GM21528 (cell line): ENCODE data around the gene IL1B.
"Not testable (repeated sequence)": the region's sequence is repeated elsewhere in the genome, so short reads cannot be mapped to it uniquely, and the experiment has no call there.

Source experiments
- ATAC-seq: cut with Tn5 transposase; IDR thresholded peaks from one replicate; pipeline ENCODE4 v1.9.1; 2021; ENCODE audit warnings: mild to moderate bottlenecking, moderate library complexity; ENCODE audit not compliant: unreplicated experiment, low FRiP score

IL1B gene

GRCh38 chr2:112859406-112860183, 23.0 kb upstream of the IL1B start:
- not testable (repeated sequence) for ATAC-seq

- ATAC-seq: no peak
Observed at GRCh38 chr2:112850588-112850987, 14.0 kb upstream of the IL1B start.

GRCh38 chr2:112849956-112850355, 13.4 kb upstream of the IL1B start:
- ATAC-seq: no peak

GRCh38 chr2:112848833-112849232, 12.3 kb upstream of the IL1B start:
- no peak for ATAC-seq

- no peak for ATAC-seq
Observed at GRCh38 chr2:112846031-112846430, 9.5 kb upstream of the IL1B start.

GRCh38 chr2:112843836-112844235, 7.3 kb upstream of the IL1B start:
- ATAC-seq: no peak

GRCh38 chr2:112843288-112843687, 6.7 kb upstream of the IL1B start:
- no peak for ATAC-seq

GRCh38 chr2:112841295-112842044, 4.9 kb upstream of the IL1B start:
- ATAC-seq: no peak

- ATAC-seq: no peak
Observed at GRCh38 chr2:112840068-112840445, 3.5 kb upstream of the IL1B start.

GRCh38 chr2:112839407-112840067, 3.0 kb upstream of the IL1B start:
- ATAC-seq: no peak

GRCh38 chr2:112836163-112836560, 417 bp downstream of the IL1B start:
- no peak for ATAC-seq

- no peak for ATAC-seq
Observed at GRCh38 chr2:112835536-112836162, 930 bp downstream of the IL1B start.

- ATAC-seq: no peak
Observed at GRCh38 chr2:112835061-112835501, 1.5 kb downstream of the IL1B start.

GRCh38 chr2:112834396-112835037, 2.1 kb downstream of the IL1B start:
- ATAC-seq: no peak

- no peak for ATAC-seq
Observed at GRCh38 chr2:112833976-112834375, 2.6 kb downstream of the IL1B start.

GRCh38 chr2:112833639-112833931, 3.0 kb downstream of the IL1B start:
- ATAC-seq: not testable (repeated sequence)

GRCh38 chr2:112832841-112833638, 3.5 kb downstream of the IL1B start:
- ATAC-seq: no peak

GRCh38 chr2:112831946-112832840, 4.4 kb downstream of the IL1B start:
- no peak for ATAC-seq

GRCh38 chr2:112831513-112831845, 5.1 kb downstream of the IL1B start:
- ATAC-seq: no peak
